Activated CD8-positive, alpha-beta memory T cell treated with anti-CD3 and anti-CD28 coated beads, Interleukin-2, amount 50 U/mL, for 24 hours (primary cell): ENCODE measurements around the gene PDHB.

Experiments used
- DNase-seq: peaks from one replicate; pipeline ENCODE4 v3.0.0-alpha.2; 2020; ENCODE audit errors: extremely low read depth

Gene PDHB

GRCh38 chr3:58403513-58404109, 30.0 kb downstream of the PDHB start:
- DNase-seq: no peak

GRCh38 chr3:58398669-58399333, 34.8 kb downstream of the PDHB start:
- no peak for DNase-seq

- no peak for DNase-seq
These were observed 39.3 kb downstream of the PDHB start for GRCh38 chr3:58394339-58394738.

- DNase-seq: no peak
These were observed 41.5 kb downstream of the PDHB start for GRCh38 chr3:58392181-58392580.

- DNase-seq: no peak
These were observed 42.3 kb downstream of the PDHB start for GRCh38 chr3:58391156-58391865.

- DNase-seq: no peak
These were observed 45.0 kb downstream of the PDHB start for GRCh38 chr3:58388550-58389091.

GRCh38 chr3:58387650-58388546, 45.7 kb downstream of the PDHB start:
- no peak for DNase-seq

GRCh38 chr3:58386626-58387365, 46.8 kb downstream of the PDHB start:
- DNase-seq: no peak

- no peak for DNase-seq
These were observed 49.1 kb downstream of the PDHB start for GRCh38 chr3:58384381-58385090.

GRCh38 chr3:58383904-58384303, 49.7 kb downstream of the PDHB start:
- no peak for DNase-seq

GRCh38 chr3:58383476-58383875, 50.2 kb downstream of the PDHB start:
- DNase-seq: no peak

GRCh38 chr3:58379351-58380073, 54.1 kb downstream of the PDHB start:
- no peak for DNase-seq

GRCh38 chr3:58377750-58378149, 55.9 kb downstream of the PDHB start:
- DNase-seq: no peak
